ENCODE data around the gene EPC1.

Gene EPC1

GRCh38 chr10:32374605-32375004, 27.6 kb upstream of the EPC1 start:
- Histone ChIP-seq H3K9me2 (replicated peaks; ENCODE audit: low read depth, low read length) (no peaks in the 10 kb centered on the region), H4K20me1 (ENCODE audit: insufficient read depth, low read length, poor library complexity, severe bottlenecking) (peaks cover 74% of the 10 kb centered on the region), H3K27me3 (ENCODE audit: insufficient read depth, low read length, poor library complexity, severe bottlenecking) (no peaks in the 10 kb centered on the region), H3K79me2 (ENCODE audit: insufficient read depth, low read length) (peaks cover 88% of the 10 kb centered on the region), H3K4me1 (ENCODE audit: insufficient read depth, low read length, poor library complexity, severe bottlenecking) (peaks cover 50% of the 10 kb centered on the region), H3K4me3 (ENCODE audit: low read length, poor library complexity, severe bottlenecking) (peak overlapping the region; percentile 89), H2AFZ (ENCODE audit: low read length) (no peak overlapping the region), H3K4me2 (ENCODE audit: low read depth, low read length, poor library complexity, severe bottlenecking) (peak overlapping the region; percentile 96), H3F3A (ENCODE audit: low read depth) (peaks cover 7% of the 10 kb centered on the region; the same call in 1 of the 2 replicates), H3K9me3 (ENCODE audit: insufficient read depth, low read depth, low read length) (no peaks in the 10 kb centered on the region), H3K9ac (ENCODE audit: low read depth, low read length, poor library complexity, severe bottlenecking) (no peak overlapping the region), H3K36me3 (ENCODE audit: insufficient read depth, low read length) (no peaks in the 10 kb centered on the region)
- TF ChIP-seq CTCF (conservative IDR thresholded peaks at IDR 0.05; ENCODE audit: low read length) (no peak), EZH2phosphoT487 (IDR thresholded peaks at IDR 0.05; ENCODE audit: borderline replicate concordance) (no peak)

- peaks cover 97% of the 10 kb centered on the region for H3K79me2 ChIP-seq (ENCODE audit: insufficient read depth, low read length)
Observed at GRCh38 chr10:32373496-32373895, 26.5 kb upstream of the EPC1 start.

GRCh38 chr10:32373031-32373430, 26.1 kb upstream of the EPC1 start:
- no peaks in the 10 kb centered on the region for H3K9me3 ChIP-seq (ENCODE audit: insufficient read depth, low read depth, low read length)
- peaks cover 4% of the 10 kb centered on the region; the same call in 1 of the 2 replicates for H3F3A ChIP-seq (ENCODE audit: low read depth)
- H3K4me3 ChIP-seq (ENCODE audit: low read length, poor library complexity, severe bottlenecking): peak overlapping the region; percentile 89
- no peaks in the 10 kb centered on the region for H3K9me2 ChIP-seq (replicated peaks; ENCODE audit: low read depth, low read length)
- H3K27me3 ChIP-seq (ENCODE audit: insufficient read depth, low read length, poor library complexity, severe bottlenecking): no peaks in the 10 kb centered on the region
- peaks cover 48% of the 10 kb centered on the region for H3K4me1 ChIP-seq (ENCODE audit: insufficient read depth, low read length, poor library complexity, severe bottlenecking)
- H4K20me1 ChIP-seq (ENCODE audit: insufficient read depth, low read length, poor library complexity, severe bottlenecking): peaks cover 87% of the 10 kb centered on the region
- no peak overlapping the region for H2AFZ ChIP-seq (ENCODE audit: low read length)
- no peak for TF ChIP-seq CTCF (conservative IDR thresholded peaks at IDR 0.05; ENCODE audit: low read length)
- no peak for TF ChIP-seq EZH2phosphoT487 (IDR thresholded peaks at IDR 0.05; ENCODE audit: borderline replicate concordance)
- peak overlapping the region; percentile 75 for H3K4me2 ChIP-seq (ENCODE audit: low read depth, low read length, poor library complexity, severe bottlenecking)
- H3K36me3 ChIP-seq (ENCODE audit: insufficient read depth, low read length): no peaks in the 10 kb centered on the region
- peaks cover 98% of the 10 kb centered on the region for H3K79me2 ChIP-seq (ENCODE audit: insufficient read depth, low read length)
- no peak overlapping the region for H3K9ac ChIP-seq (ENCODE audit: low read depth, low read length, poor library complexity, severe bottlenecking)

More at GRCh38 chr10:32373496-32373895, 26.5 kb upstream of the EPC1 start:
- H3K4me3 ChIP-seq (ENCODE audit: low read length, poor library complexity, severe bottlenecking): peak overlapping the region; percentile 89
- H3K27me3 ChIP-seq (ENCODE audit: insufficient read depth, low read length, poor library complexity, severe bottlenecking): no peaks in the 10 kb centered on the region
- H3K9me3 ChIP-seq (ENCODE audit: insufficient read depth, low read depth, low read length): no peaks in the 10 kb centered on the region
- H3K36me3 ChIP-seq (ENCODE audit: insufficient read depth, low read length): no peaks in the 10 kb centered on the region
- H3K9ac ChIP-seq (ENCODE audit: low read depth, low read length, poor library complexity, severe bottlenecking): no peak overlapping the region
- peaks cover 83% of the 10 kb centered on the region for H4K20me1 ChIP-seq (ENCODE audit: insufficient read depth, low read length, poor library complexity, severe bottlenecking)
- H3F3A ChIP-seq (ENCODE audit: low read depth): peaks cover 7% of the 10 kb centered on the region; the same call in 1 of the 2 replicates
- H3K4me2 ChIP-seq (ENCODE audit: low read depth, low read length, poor library complexity, severe bottlenecking): peak overlapping the region; percentile 75
- no peak overlapping the region for H2AFZ ChIP-seq (ENCODE audit: low read length)
- TF ChIP-seq CTCF (conservative IDR thresholded peaks at IDR 0.05; ENCODE audit: low read length) (no peak), EZH2phosphoT487 (IDR thresholded peaks at IDR 0.05; ENCODE audit: borderline replicate concordance) (no peak)
- peaks cover 48% of the 10 kb centered on the region for H3K4me1 ChIP-seq (ENCODE audit: insufficient read depth, low read length, poor library complexity, severe bottlenecking)
- H3K9me2 ChIP-seq (replicated peaks; ENCODE audit: low read depth, low read length): no peaks in the 10 kb centered on the region

Data from Loucy (cell line).